H1 (cell line): ENCODE results near the gene TECPR2. TPM values are rescaled to one million over a fixed set of nuclear protein-coding genes. Genes with fewer than 3 reads are reported as not detected.

Experiments used
- CTCF ChIA-PET: fragments of 300-600 bp; sonication (Branson Sonifier 250); formaldehyde crosslinking; loops from one replicate; lab custom pipeline; 2021; ENCODE audit not compliant: partially characterized antibody; lab: Charles Lee
- POLR2A ChIA-PET: fragments of 300-600 bp; sonication (Branson Sonifier 250); formaldehyde crosslinking; loops from one replicate; lab custom pipeline; 2021; ENCODE audit warnings: inconsistent platforms; ENCODE audit not compliant: partially characterized antibody; lab: Charles Lee
- DNase-seq, 2 experiments: peaks; one replicate each; pipeline versions ENCODE4 v3.0.0 to v3.0.0-alpha.2; 2010 to 2022; ENCODE audit warnings: low spot score in 2 of 2, low read depth in 1 of 2, mixed read lengths in 1 of 2
- FAIRE-seq: peaks from 2 replicates; lab custom pipeline; 2011; peaks lifted over from hg19 to GRCh38; lab: Jason Lieb, UNC
- H2AFZ ChIP-seq: 2 replicates; pipeline ENCODE4 v1.8.1; 2012; ENCODE audit warnings: low read length, inconsistent platforms
- H2AK5ac ChIP-seq: 2 replicates; pipeline ENCODE4 v1.6.1; 2013; ENCODE audit warnings: low read depth, low read length
- H2BK120ac ChIP-seq: replicated peaks from 2 replicates; pipeline ENCODE3; 2013; ENCODE audit warnings: low read depth, low read length, inconsistent platforms
- H2BK12ac ChIP-seq: 2 replicates; pipeline ENCODE4 v1.6.1; 2013; ENCODE audit warnings: low read depth, low read length
- H2BK15ac ChIP-seq: 2 replicates; pipeline ENCODE4 v1.6.1; 2013; ENCODE audit warnings: low read length
- H2BK20ac ChIP-seq: 2 replicates; pipeline ENCODE4 v1.6.1; 2013; ENCODE audit warnings: low read length
- H2BK5ac ChIP-seq: 2 replicates; pipeline ENCODE4 v1.6.1; 2013; ENCODE audit warnings: low read depth, low read length
- H3K14ac ChIP-seq: 2 replicates; pipeline ENCODE4 v1.6.1; 2013; ENCODE audit warnings: inconsistent platforms; ENCODE audit not compliant: insufficient read length
- H3K18ac ChIP-seq: 2 replicates; pipeline ENCODE4 v1.6.1; 2013; ENCODE audit warnings: low read length; ENCODE audit errors: extremely low read depth
- H3K23ac ChIP-seq: 2 replicates; pipeline ENCODE4 v1.6.1; 2013; ENCODE audit warnings: inconsistent platforms; ENCODE audit not compliant: insufficient read length
- H3K23me2 ChIP-seq: 2 replicates; pipeline ENCODE4 v1.6.1; 2013; ENCODE audit warnings: low read depth, low read length
- H3K27ac ChIP-seq: 2 replicates; pipeline ENCODE4 v1.6.1; 2011; ENCODE audit warnings: low read depth, low read length, inconsistent platforms
- H3K27me3 ChIP-seq, 4 experiments: replicated peaks in 1 of 4; 1 replicate in 1 of 4; 2 replicates in 3 of 4; pipeline versions ENCODE4 v1.6.1 to v1.8.1; 2011 to 2013; ENCODE audit warnings: low read length in 3 of 4, mild to moderate bottlenecking in 3 of 4, inconsistent platforms in 2 of 4, mixed read lengths in 2 of 4, moderate library complexity in 1 of 4; ENCODE audit not compliant: control insufficient read depth in 3 of 4, insufficient read depth in 3 of 4; ENCODE audit errors: extremely low read depth in 1 of 4
- H3K36me3 ChIP-seq, 4 experiments: 2 replicates each; pipeline versions ENCODE4 v1.6.1 to v1.8.1; 2011 to 2013; ENCODE audit warnings: mild to moderate bottlenecking in 4 of 4, low read length in 3 of 4, moderate library complexity in 2 of 4, control low read depth in 1 of 4, inconsistent platforms in 1 of 4; ENCODE audit not compliant: insufficient read depth in 4 of 4, control insufficient read depth in 2 of 4
- H3K4ac ChIP-seq: replicated peaks from 2 replicates; pipeline ENCODE3; 2013; ENCODE audit warnings: low read length, low read depth, mixed read lengths, inconsistent platforms; ENCODE audit not compliant: insufficient read length
- H3K4me1 ChIP-seq, 4 experiments: replicated peaks in 1 of 4; 1 replicate in 1 of 4; 2 replicates in 3 of 4; pipeline versions ENCODE4 v1.6.1 to v1.8.1; 2011 to 2013; ENCODE audit warnings: low read length in 3 of 4, inconsistent platforms in 2 of 4, mixed read lengths in 1 of 4; ENCODE audit not compliant: insufficient read depth in 4 of 4, control insufficient read depth in 3 of 4
- H3K4me2 ChIP-seq, 2 experiments: 2 replicates each; pipeline versions ENCODE4 v1.6.1 to v1.8.1; 2011 to 2013; ENCODE audit warnings: low read depth in 2 of 2, low read length in 2 of 2, control low read depth in 1 of 2, inconsistent platforms in 1 of 2, mild to moderate bottlenecking in 1 of 2; ENCODE audit not compliant: insufficient read depth in 1 of 2
- H3K4me3 ChIP-seq, 4 experiments: fragments of 200-600, 300-600 bp in 1 of 4; sonication (generic), shearing (Covaris generic), sonication (Bioruptor Twin) in 1 of 4; 2 replicates each; pipeline versions ENCODE4 v1.5.1 to v1.8.1; 2011 to 2016; ENCODE audit warnings: low read length in 4 of 4, low read depth in 3 of 4, control low read depth in 2 of 4, inconsistent platforms in 2 of 4, mild to moderate bottlenecking in 2 of 4, mixed read lengths in 1 of 4, moderate library complexity in 1 of 4; ENCODE audit not compliant: insufficient read depth in 2 of 4; ENCODE audit errors: extremely low read depth in 1 of 4
- H3K56ac ChIP-seq: replicated peaks from 2 replicates; pipeline ENCODE3; 2013; ENCODE audit warnings: low read depth, mild to moderate bottlenecking, mixed read lengths, low read length, inconsistent platforms; ENCODE audit not compliant: insufficient read length
- H3K79me1 ChIP-seq: 2 replicates; pipeline ENCODE4 v1.6.1; 2013; ENCODE audit warnings: low read depth, low read length, control low read depth
- H3K79me2 ChIP-seq, 2 experiments: 2 replicates each; pipeline versions ENCODE4 v1.6.1 to v1.8.1; 2012 to 2013; ENCODE audit warnings: low read length in 2 of 2, mild to moderate bottlenecking in 2 of 2, inconsistent platforms in 1 of 2; ENCODE audit not compliant: insufficient read depth in 2 of 2, control insufficient read depth in 1 of 2
- H3K9ac ChIP-seq, 4 experiments: replicated peaks in 1 of 4; 1 replicate in 1 of 4; 2 replicates in 3 of 4; pipeline versions ENCODE4 v1.6.1 to v1.8.1; 2011 to 2013; ENCODE audit warnings: low read depth in 3 of 4, low read length in 3 of 4, control low read depth in 2 of 4, mild to moderate bottlenecking in 2 of 4, moderate library complexity in 2 of 4, inconsistent platforms in 1 of 4; ENCODE audit errors: extremely low read depth in 1 of 4
- H3K9me3 ChIP-seq, 2 experiments: 2 replicates each; pipeline versions ENCODE4 v1.6.1 to v1.8.1; 2012 to 2013; ENCODE audit warnings: mild to moderate bottlenecking in 2 of 2, moderate library complexity in 2 of 2, control low read depth in 1 of 2, inconsistent platforms in 1 of 2, low read depth in 1 of 2, low read length in 1 of 2, mixed read lengths in 1 of 2; ENCODE audit not compliant: insufficient read depth in 2 of 2
- H4K20me1 ChIP-seq, 2 experiments: replicated peaks in 1 of 2; 2 replicates each; pipeline versions ENCODE3 to v1.8.1; 2011 to 2013; ENCODE audit warnings: inconsistent platforms in 2 of 2, low read length in 2 of 2, mild to moderate bottlenecking in 1 of 2; ENCODE audit not compliant: insufficient read depth in 2 of 2, control insufficient read depth in 1 of 2
- H4K5ac ChIP-seq: 2 replicates; pipeline ENCODE4 v1.6.1; 2013; ENCODE audit warnings: low read length, low read depth, mixed read lengths, inconsistent platforms; ENCODE audit not compliant: insufficient read length
- H4K8ac ChIP-seq: 2 replicates; pipeline ENCODE4 v1.8.0; 2013; ENCODE audit warnings: mild to moderate bottlenecking, moderate library complexity, low read length, inconsistent platforms; ENCODE audit not compliant: insufficient read depth; ENCODE audit errors: extremely low read depth
- H4K91ac ChIP-seq: replicated peaks from 2 replicates; pipeline ENCODE3; 2013; ENCODE audit warnings: low read length, mixed read lengths, inconsistent platforms; ENCODE audit not compliant: insufficient read length
- ASH2L ChIP-seq: fragments of 200-600, 300-600 bp; sonication (generic); IDR thresholded peaks from one replicate; pipeline ENCODE4 v1.7.1; 2017; ENCODE audit warnings: low read length
- BACH1 ChIP-seq: IDR thresholded peaks from 2 replicates; pipeline ENCODE4 v1.6.1; 2012; ENCODE audit warnings: low read length, improper control_type of control experiment
- CHD1 ChIP-seq: IDR thresholded peaks from 2 replicates; pipeline ENCODE4 v1.6.1; 2012; ENCODE audit warnings: low read depth, low read length, improper control_type of control experiment
- EGR1 ChIP-seq: IDR thresholded peaks from 2 replicates; pipeline ENCODE4 v1.6.1; 2011; ENCODE audit warnings: low read depth, low read length, borderline replicate concordance
- HDAC2 ChIP-seq, 2 experiments: fragments of 300-600 bp in 1 of 2; sonication (generic) in 1 of 2; IDR thresholded peaks; 2 replicates each; pipeline ENCODE4 v1.6.1; 2011 to 2012; ENCODE audit warnings: low read depth in 2 of 2, low read length in 2 of 2, mild to moderate bottlenecking in 2 of 2, moderate library complexity in 2 of 2, borderline replicate concordance in 1 of 2, inconsistent platforms in 1 of 2
- JUN ChIP-seq: IDR thresholded peaks from 2 replicates; pipeline ENCODE4 v1.6.1; 2011; ENCODE audit warnings: low read depth, mild to moderate bottlenecking, improper control_type of control experiment, low read length
- JUND ChIP-seq: IDR thresholded peaks from 2 replicates; pipeline ENCODE4 v1.6.1; 2011; ENCODE audit warnings: mild to moderate bottlenecking, improper control_type of control experiment, low read length
- KDM1A ChIP-seq: fragments of 200-600, 300-600 bp; sonication (generic); IDR thresholded peaks from 2 replicates; pipeline ENCODE4 v1.7.1; 2016; ENCODE audit warnings: mild to moderate bottlenecking, low read length, borderline replicate concordance
- KDM5A ChIP-seq: fragments of 200-600 bp; IDR thresholded peaks from 2 replicates; pipeline ENCODE4 v1.7.1; 2012; ENCODE audit warnings: mild to moderate bottlenecking, low read length, inconsistent platforms, mixed read lengths
- NANOG ChIP-seq: IDR thresholded peaks from 2 replicates; pipeline ENCODE4 v1.6.1; 2011; ENCODE audit warnings: low read length, low read depth, mild to moderate bottlenecking, inconsistent platforms; ENCODE audit not compliant: insufficient read depth, poor library complexity, severe bottlenecking
- NRF1 ChIP-seq: IDR thresholded peaks from 2 replicates; pipeline ENCODE4 v1.6.1; 2011; ENCODE audit warnings: mild to moderate bottlenecking, low read depth, low read length, improper control_type of control experiment
- POLR2AphosphoS5 ChIP-seq: IDR thresholded peaks from 2 replicates; pipeline ENCODE4 v1.6.1; 2011; ENCODE audit warnings: low read depth, low read length
- RFX5 ChIP-seq: IDR thresholded peaks from 2 replicates; pipeline ENCODE4 v1.6.1; 2011; ENCODE audit warnings: low read depth, low read length, improper control_type of control experiment, borderline replicate concordance
- TAF7 ChIP-seq: optimal IDR thresholded peaks from 2 replicates; pipeline ENCODE3; 2011; ENCODE audit warnings: low read depth, mild to moderate bottlenecking, inconsistent platforms, low read length, moderate library complexity, borderline replicate concordance
- YY1 ChIP-seq: IDR thresholded peaks from 2 replicates; pipeline ENCODE4 v1.6.1; 2011; ENCODE audit warnings: low read depth, mild to moderate bottlenecking, low read length
- WGBS, 2 experiments: shearing (Covaris generic) in 1 of 2; methylation state at CpG; one replicate each; pipeline versions ENCODE4 v1.1.6 to v1.1.7; 2013 to 2015; ENCODE audit warnings: low lambda C conversion rate in 2 of 2, mixed read lengths in 2 of 2, inconsistent platforms in 1 of 2, low coverage in 1 of 2, missing lambda C conversion rate in 1 of 2; ENCODE audit not compliant: insufficient replicate concordance in 2 of 2, insufficient coverage in 1 of 2, insufficient read length in 1 of 2; ENCODE audit errors: extremely low coverage in 1 of 2, missing lambda C conversion rate in 1 of 2; 5-methylcytosine and 5-hydroxymethylcytosine counted together
- polyA plus RNA-seq, 7 experiments: library from polyadenylated mRNA; depleted of rRNA in 3 of 7; stranded (reverse) in 5 of 7; unstranded in 2 of 7; fragments of >200 nt in 5 of 7; fragments of 200-250 nt in 2 of 7; gene quantifications; 1 replicate in 5 of 7; 2 replicates in 1 of 7; 4 replicates in 1 of 7; pipeline versions ENCODE4 v1.2.1 to v1.2.3, GENCODE V29; 2011 to 2013; ENCODE audit warnings: missing spikeins in 2 of 7, mixed read lengths in 2 of 7
- total RNA-seq: library from RNA; stranded (reverse); fragmentation: NEBNext Ultra II Directional; extraction: Animal tissue kit (Norgen Biotek cat#: 25700); gene quantifications from 2 replicates; pipeline ENCODE4 v1.2.1, GENCODE V29; 2021

The TECPR2 gene
- total and polyA plus RNA-seq, 2 of the 8 experiments (the other 6 are each of a cell fraction or from before 2014, with no cell fraction given): 6.8 to 19.4 TPM

DNA sequence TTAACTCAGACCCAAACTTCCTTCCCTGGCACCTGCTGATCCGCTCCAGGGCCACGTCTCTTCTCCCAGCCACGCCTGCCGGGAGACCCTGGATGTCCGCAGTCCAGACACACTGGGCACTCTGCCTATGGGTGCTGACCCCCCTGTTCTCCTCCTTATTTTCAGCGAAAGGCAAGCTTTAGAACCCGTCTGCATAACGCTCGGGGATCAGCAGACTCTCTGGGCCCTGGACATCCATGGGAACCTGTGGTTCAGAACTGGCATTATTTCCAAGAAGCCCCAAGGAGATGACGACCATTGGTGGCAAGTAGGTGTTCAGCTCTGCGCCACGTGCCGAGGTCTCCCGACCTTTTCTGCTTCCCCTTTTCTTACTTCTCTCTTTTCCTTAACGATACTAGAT lies 82.9 kb downstream of the TECPR2 start:
- 98 to 100% methylated on average over 2 to 15 of the region's 15 CpGs for WGBS, 2 experiments
- CTCF ChIA-PET: interaction anchor here (0.9 to 1.8 kb wide), 4 partner anchors 8 to 1643 kb away, joined by 3 to 5 read pairs (median 4); no protein-coding TSS in a partner anchor
- no peaks in the 10 kb centered on the region for H4K20me1 ChIP-seq
- TF ChIP-seq JUND: no peak
- TF ChIP-seq ASH2L: no peak
- no peak for TF ChIP-seq KDM1A
- no peak for TF ChIP-seq EGR1
- no peak for TF ChIP-seq NANOG
- TF ChIP-seq RFX5: no peak
- no peak for TF ChIP-seq KDM5A
- TF ChIP-seq CHD1: no peak
- no peak for TF ChIP-seq YY1
- TF ChIP-seq POLR2AphosphoS5: no peak
- TF ChIP-seq NRF1: no peak
- no peak for TF ChIP-seq HDAC2 (IDR thresholded peaks at IDR 0.05; ENCODE audit: borderline replicate concordance in 1 of 2, low read depth in 2 of 2, low read length in 2 of 2)
- TF ChIP-seq BACH1: no peak
- no peak for TF ChIP-seq JUN
- TF ChIP-seq TAF7: no peak

More for the DNA sequence above, 82.9 kb downstream of the TECPR2 start:
- H4K8ac ChIP-seq: no peak overlapping the region
- H3K4me2 ChIP-seq: no peak overlapping the region
- no peak overlapping the region for H3K27ac ChIP-seq
- no peak for DNase-seq
- H2AFZ ChIP-seq: no peak overlapping the region
- H2BK12ac ChIP-seq: no peak overlapping the region
- no peak for FAIRE-seq
- H3K23me2 ChIP-seq: no peaks in the 10 kb centered on the region
- H3K9me3 ChIP-seq: no peaks in the 10 kb centered on the region
- no peaks in the 10 kb centered on the region; a peak in 1 of 7 replicates for H3K4me1 ChIP-seq
- no peak overlapping the region for H2BK120ac ChIP-seq
- H2BK15ac ChIP-seq: no peak overlapping the region
- H3K36me3 ChIP-seq: peaks cover 3 to 33% (median 13%) of the 10 kb centered on the region in 4 experiments; a peak in 6 of 8 replicates
- H4K5ac ChIP-seq: no peak overlapping the region
- no peak overlapping the region for H3K14ac ChIP-seq
- H2AK5ac ChIP-seq: no peak overlapping the region
- H3K56ac ChIP-seq: no peak overlapping the region
- POLR2A ChIA-PET: no interaction called here
- no peak overlapping the region for H2BK5ac ChIP-seq
- no peaks in the 10 kb centered on the region for H3K79me2 ChIP-seq
- no peak overlapping the region for H3K9ac ChIP-seq
- no peak overlapping the region for H4K91ac ChIP-seq
- H3K4ac ChIP-seq: no peak overlapping the region
- no peak overlapping the region for H3K4me3 ChIP-seq
- no peak overlapping the region for H3K23ac ChIP-seq
- H3K79me1 ChIP-seq: no peaks in the 10 kb centered on the region
- H3K18ac ChIP-seq: no peak overlapping the region
- H3K27me3 ChIP-seq: no peaks in the 10 kb centered on the region
- H2BK20ac ChIP-seq: no peak overlapping the region
